ENCODE measurements around the gene CEACAM21.

The CEACAM21 gene

DNA sequence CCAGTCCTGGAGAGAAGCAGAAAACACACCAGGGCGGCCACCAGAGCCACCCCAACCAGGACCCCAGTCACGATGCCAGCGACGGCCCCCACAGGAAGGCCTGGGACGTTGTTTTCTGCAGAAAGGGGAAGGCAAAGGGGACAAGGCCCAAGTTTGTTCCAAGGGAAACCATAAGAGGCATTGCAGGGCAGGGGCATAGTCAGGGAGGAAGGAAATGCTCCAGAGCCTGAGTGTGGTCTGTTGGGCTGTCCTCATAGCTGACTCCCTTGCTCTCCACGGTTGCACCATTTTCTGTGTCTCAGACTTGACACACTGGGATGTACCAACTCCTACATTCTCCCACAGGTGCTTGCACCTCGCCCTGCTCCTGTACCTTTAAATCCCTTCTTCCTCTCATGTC lies 45.7 kb downstream of the CEACAM21 start:
- no peak overlapping the region for H3K4me3 ChIP-seq
- no peak for DNase-seq (ENCODE audit: low spot score)
- TF ChIP-seq, protein P1, sequence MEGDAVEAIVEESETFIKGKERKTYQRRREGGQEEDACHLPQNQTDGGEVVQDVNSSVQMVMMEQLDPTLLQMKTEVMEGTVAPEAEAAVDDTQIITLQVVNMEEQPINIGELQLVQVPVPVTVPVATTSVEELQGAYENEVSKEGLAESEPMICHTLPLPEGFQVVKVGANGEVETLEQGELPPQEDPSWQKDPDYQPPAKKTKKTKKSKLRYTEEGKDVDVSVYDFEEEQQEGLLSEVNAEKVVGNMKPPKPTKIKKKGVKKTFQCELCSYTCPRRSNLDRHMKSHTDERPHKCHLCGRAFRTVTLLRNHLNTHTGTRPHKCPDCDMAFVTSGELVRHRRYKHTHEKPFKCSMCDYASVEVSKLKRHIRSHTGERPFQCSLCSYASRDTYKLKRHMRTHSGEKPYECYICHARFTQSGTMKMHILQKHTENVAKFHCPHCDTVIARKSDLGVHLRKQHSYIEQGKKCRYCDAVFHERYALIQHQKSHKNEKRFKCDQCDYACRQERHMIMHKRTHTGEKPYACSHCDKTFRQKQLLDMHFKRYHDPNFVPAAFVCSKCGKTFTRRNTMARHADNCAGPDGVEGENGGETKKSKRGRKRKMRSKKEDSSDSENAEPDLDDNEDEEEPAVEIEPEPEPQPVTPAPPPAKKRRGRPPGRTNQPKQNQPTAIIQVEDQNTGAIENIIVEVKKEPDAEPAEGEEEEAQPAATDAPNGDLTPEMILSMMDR (IDR thresholded peaks at IDR 0.05), result no peak
- no peak overlapping the region for H3K27ac ChIP-seq

DNA sequence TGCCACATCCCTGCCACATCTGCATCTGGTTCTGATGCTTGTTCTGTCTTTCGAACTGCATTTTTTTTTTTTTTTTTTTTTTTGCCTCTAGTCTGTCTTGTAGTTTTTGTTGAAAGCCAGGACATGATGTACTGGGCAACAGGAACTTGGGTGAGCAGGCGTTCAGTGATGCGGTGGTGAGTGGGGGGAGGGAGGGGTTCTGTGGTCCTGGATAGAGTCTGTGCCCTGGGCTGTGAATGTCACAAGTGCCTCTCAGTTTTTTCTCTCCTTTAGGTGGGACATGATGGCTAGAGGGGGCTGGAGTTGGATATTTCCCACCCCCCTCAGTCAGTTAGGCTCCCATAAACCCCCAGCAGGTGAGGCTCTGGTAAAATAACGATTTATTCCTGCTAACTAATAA lies 47.4 kb downstream of the CEACAM21 start:
- Histone ChIP-seq H3K27ac (no peak overlapping the region), H3K4me3 (no peak overlapping the region)
- DNase-seq (ENCODE audit: low spot score), result no peak
- TF ChIP-seq, protein P1 (IDR thresholded peaks at IDR 0.05), result no peak

DNA sequence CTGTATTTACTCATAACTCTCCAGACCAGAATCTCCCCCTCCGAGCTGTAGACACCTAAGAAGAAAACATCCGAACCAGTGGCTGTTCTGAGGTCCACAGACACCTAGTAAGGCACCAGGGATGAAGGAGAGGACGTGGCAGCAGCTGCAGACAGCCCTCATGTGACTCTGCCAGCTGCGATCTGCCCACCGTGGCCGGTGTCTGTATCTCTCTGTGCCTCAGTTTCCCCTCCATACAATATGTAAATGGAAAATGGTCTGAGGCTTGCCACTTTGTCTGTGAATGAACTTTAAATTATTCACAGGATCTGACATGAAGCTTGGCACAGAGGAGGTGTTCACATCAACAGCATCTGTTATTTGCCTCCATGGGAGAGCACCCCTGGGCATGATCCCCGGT lies 48.5 kb downstream of the CEACAM21 start:
- DNase-seq (ENCODE audit: low spot score), result no peak
- Histone ChIP-seq H3K4me3 (no peak overlapping the region), H3K27ac (no peak overlapping the region)
- TF ChIP-seq, protein P1 (IDR thresholded peaks at IDR 0.05), result no peak

DNA sequence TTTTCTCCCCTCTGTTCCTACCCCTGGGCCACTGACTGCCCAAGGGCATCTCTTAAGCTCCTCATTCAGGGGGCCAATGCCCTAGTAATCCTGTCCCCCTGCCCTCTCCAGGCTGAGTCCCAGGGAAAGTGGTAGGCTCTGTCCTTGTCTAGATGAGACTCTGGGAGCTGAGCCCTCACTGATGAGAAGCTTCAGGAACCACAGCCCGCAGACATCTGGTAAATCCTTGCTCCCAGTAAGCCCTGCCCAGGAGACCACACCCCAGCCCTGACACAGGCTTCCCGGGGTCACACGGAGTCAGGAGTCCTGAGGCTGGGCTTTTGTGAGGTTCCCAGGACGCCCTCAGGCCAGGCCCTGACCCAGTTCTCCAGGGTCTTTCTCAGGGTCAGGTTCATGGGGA lies 49.0 kb downstream of the CEACAM21 start:
- DNase-seq (ENCODE audit: low spot score), result no peak
- H3K27ac ChIP-seq, result no peak overlapping the region
- TF ChIP-seq, protein P1 (IDR thresholded peaks at IDR 0.05), result no peak
- H3K4me3 ChIP-seq, result no peak overlapping the region

DNA sequence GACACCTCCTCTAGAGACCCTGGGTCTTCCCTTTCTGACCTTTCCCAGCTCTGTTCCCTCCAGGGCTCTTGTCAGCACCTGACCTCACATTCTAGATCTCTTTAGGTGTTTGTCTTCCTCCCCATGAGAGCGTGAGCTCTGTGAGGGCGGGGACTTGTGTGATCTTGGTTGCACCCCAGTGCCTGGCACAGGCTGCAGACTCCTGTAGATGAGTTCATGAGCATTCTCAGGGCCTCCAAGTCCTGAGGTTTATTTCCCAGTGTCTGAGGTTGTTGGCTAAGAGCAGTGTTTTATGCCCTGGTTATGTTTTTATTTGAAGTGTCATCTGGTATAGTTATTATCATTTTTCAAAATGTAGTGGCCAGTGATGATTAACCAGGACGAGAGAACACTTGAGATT lies 50.3 kb downstream of the CEACAM21 start:
- TF ChIP-seq, protein P1 (IDR thresholded peaks at IDR 0.05), result no peak
- H3K4me3 ChIP-seq, result no peak overlapping the region
- H3K27ac ChIP-seq, result no peak overlapping the region
- no peak for DNase-seq (ENCODE audit: low spot score)

DNA sequence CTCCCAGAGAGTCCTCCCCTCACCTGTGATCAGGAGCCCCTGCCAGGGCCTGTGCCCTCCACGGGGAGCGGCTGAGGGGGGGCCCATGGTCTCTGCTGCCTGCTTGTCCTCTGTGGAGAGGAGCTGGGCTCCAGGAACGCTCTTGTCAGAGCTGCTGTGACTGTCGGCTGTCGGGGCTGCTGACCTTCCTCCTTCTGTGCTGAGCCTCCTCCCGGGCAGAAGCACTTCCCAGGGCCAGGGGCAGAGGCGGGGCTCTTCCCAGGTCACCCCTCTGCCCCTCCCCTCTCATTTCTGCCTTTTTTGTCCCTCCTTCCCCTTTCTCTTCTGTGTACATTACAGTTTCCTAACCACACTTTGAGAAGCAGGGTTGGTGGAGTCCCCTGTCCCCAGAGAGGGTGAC lies 50.9 kb downstream of the CEACAM21 start, which contains the start of gene CEACAM4:
Gene CEACAM4 (minus strand): TSS at position 198 of the 400 bp plus-strand sequence. CDS start 111 bp downstream, at position 87.
- no peak for DNase-seq (ENCODE audit: low spot score)
- TF ChIP-seq, protein P1 (IDR thresholded peaks at IDR 0.05), result no peak
- Histone ChIP-seq H3K4me3 (no peak within 1 kb of the TSS), H3K27ac (no peak within 1 kb of the TSS)

DNA sequence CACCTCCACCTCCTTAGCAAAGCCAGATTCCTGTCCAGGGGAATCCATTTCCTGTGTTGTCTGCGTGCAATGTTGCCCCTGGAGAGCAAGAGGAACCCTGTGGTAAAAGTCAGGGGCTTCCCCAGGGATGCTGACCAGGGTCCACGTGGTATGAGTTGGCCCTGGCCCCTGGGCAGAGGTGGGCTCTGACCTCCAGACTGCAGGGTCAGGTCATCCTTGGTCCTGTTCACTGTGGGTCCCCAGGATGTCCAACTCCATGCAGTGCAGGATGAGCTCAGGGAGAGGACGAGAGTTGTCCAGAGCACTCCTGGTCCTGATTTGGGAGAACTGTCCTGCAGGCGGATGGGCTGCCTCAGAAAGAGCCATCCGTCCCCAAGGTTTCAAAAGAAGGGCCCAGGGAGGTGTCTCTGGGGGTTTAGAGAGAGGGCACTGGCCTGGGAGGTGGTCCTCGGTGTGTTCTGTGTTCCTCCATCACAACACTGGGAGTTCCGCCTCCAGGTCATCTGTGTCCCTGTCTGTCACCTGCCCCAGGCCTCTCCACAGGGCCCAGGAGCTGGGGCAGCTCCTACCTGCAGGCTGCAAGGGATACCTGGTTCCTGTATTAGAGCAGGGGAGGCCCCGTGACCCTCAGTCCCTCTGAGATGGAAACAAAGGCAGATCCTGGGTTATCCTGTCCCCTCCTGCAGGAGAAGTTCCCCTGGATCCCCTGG lies 52.2 kb downstream of the CEACAM21 start:
- no peak overlapping the region for H3K27ac ChIP-seq
- no peak overlapping the region for H3K4me3 ChIP-seq
- DNase-seq (ENCODE audit: low spot score), result no peak
- TF ChIP-seq, protein P1 (IDR thresholded peaks at IDR 0.05), result no peak

All from coronary artery (tissue), 2 donors.